ENCODE data around the gene IFT172. TPM values are rescaled to one million over a fixed set of nuclear protein-coding genes. Genes with fewer than 3 reads are reported as not detected.

IFT172 gene
- total RNA-seq, 2 donors from 2014 or later = 11.7 to 13.0 TPM

- ATAC-seq (replicated peaks in 1 of 2) (no peak), DNase-seq (no peak)
- H3K4me1 Mint-ChIP-seq (ENCODE audit: low read depth) = peaks cover 52% of the 10 kb centered on the region
- no peaks in the 10 kb centered on the region for H3K27me3 Mint-ChIP-seq (ENCODE audit: low read depth)
- H3K9me3 Mint-ChIP-seq = no peaks in the 10 kb centered on the region
- H3K27ac Mint-ChIP-seq = peak overlapping the region; percentile 92
- peaks cover 2 to 10% of the 10 kb centered on the region in 2 donors for H3K36me3 Mint-ChIP-seq (ENCODE audit: insufficient read depth in 2 of 2)
- peak overlapping the region in 1 of 2 donors; percentile 32 for H3K4me3 Mint-ChIP-seq
These were observed 89.0 kb downstream of the IFT172 start for GRCh38 chr2:27400348-27401135.

DNA sequence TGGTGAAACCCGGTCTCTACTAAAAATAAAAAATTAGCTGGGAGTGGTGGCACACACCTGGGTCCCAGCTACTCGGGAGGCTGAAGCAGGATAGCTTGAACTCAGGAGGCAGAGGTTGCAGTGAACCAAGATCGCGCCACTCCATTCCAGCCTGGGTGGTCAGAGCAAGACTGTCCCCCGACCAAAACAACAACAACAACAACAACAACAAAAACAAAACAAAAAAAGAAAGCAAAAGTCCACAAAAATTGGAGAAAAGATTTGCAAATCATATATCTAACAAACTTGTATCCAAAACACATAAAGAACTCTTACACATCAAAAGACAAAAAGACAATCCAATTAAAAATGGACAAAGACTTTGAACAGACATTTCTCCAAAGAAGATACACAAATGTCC lies 90.6 kb downstream of the IFT172 start:
- H3K4me3 Mint-ChIP-seq = peak overlapping the region in 1 of 2 donors; percentile 42
- no peaks in the 10 kb centered on the region for H3K27me3 Mint-ChIP-seq (ENCODE audit: low read depth)
- H3K36me3 Mint-ChIP-seq (ENCODE audit: insufficient read depth in 2 of 2) = peaks cover 2 to 12% of the 10 kb centered on the region in 2 donors
- H3K27ac Mint-ChIP-seq = peak overlapping the region; percentile 96
- DNase-seq (no peak), ATAC-seq (replicated peaks in 1 of 2) (no peak)
- H3K9me3 Mint-ChIP-seq = no peaks in the 10 kb centered on the region
- peaks cover 47% of the 10 kb centered on the region for H3K4me1 Mint-ChIP-seq (ENCODE audit: low read depth)

Other genes starting within 250 kb of the IFT172 start
- 1 to 10 TPM; 1.5 to 2.3 TPM for gene SLC30A3, start 226.7 kb downstream of the IFT172 start, total RNA-seq
- under 1 TPM in 1 of 2 donors, not detected in 1; 0.31 TPM for gene DNAJC5G, start 214.3 kb downstream of the IFT172 start, total RNA-seq
- under 1 TPM in 1 of 2 donors, not detected in 1; 0.36 TPM for gene TRIM54, start 207.3 kb downstream of the IFT172 start, total RNA-seq
- gene UCN, start 181.3 kb downstream of the IFT172 start, total RNA-seq = 1 to 10 TPM; 4.9 to 7.6 TPM
- 10 to 100 TPM; 73.2 to 93.0 TPM for gene MPV17, start 166.6 kb downstream of the IFT172 start, total RNA-seq
- 10 to 100 TPM; 56.6 to 58.7 TPM for gene GTF3C2, start 133.0 kb downstream of the IFT172 start, total RNA-seq
- 10 to 100 TPM; 30.0 to 42.7 TPM for gene EIF2B4, start 119.4 kb downstream of the IFT172 start, total RNA-seq
- 10 to 100 TPM; 66.1 to 70.7 TPM for gene SNX17, start 119.1 kb downstream of the IFT172 start, total RNA-seq
- 10 to 100 TPM; 15.7 to 15.9 TPM for gene ZNF513, start 109.0 kb downstream of the IFT172 start, total RNA-seq
- 100 to 1,000 TPM; 122 to 132 TPM for gene PPM1G, start 80.2 kb downstream of the IFT172 start, total RNA-seq
- 10 to 100 TPM; 79.7 to 96.3 TPM for gene NRBP1, start 61.1 kb downstream of the IFT172 start, total RNA-seq
- 10 to 100 TPM; 13.4 to 14.6 TPM for gene KRTCAP3, start 47.4 kb downstream of the IFT172 start, total RNA-seq
- gene FNDC4, start 5.5 kb upstream of the IFT172 start, total RNA-seq = under 1 TPM; 0.19 to 0.24 TPM
- not detected for gene GCKR, start 7.1 kb upstream of the IFT172 start, total RNA-seq
- gene ZNF512, start 93.3 kb upstream of the IFT172 start, total RNA-seq = 10 to 100 TPM; 23.2 to 26.8 TPM
- gene CCDC121, start 139.3 kb upstream of the IFT172 start, total RNA-seq = under 1 TPM in 1 of 2 donors, not detected in 1; 0.28 TPM
- 10 to 100 TPM; 43.6 to 45.9 TPM for gene GPN1, start 139.3 kb upstream of the IFT172 start, total RNA-seq
- gene SUPT7L, start 173.9 kb upstream of the IFT172 start, total RNA-seq = 10 to 100 TPM; 45.0 to 48.9 TPM
- 10 to 100 TPM; 32.3 to 33.8 TPM for gene SLC4A1AP, start 174.1 kb upstream of the IFT172 start, total RNA-seq